Colonic mucosa (tissue), 4 donors: Measurements from ENCODE around the gene KCTD6. TPM values are rescaled to one million over a fixed set of nuclear protein-coding genes. Genes with fewer than 3 reads are reported as not detected.

Source experiments
- DNase-seq: peaks from one replicate; pipeline ENCODE4 v3.0.0-alpha.2; 2020
- H3K27ac ChIP-seq: fragments of 200-600 bp; one replicate; pipeline ENCODE4 v1.8.0; 2021
- H3K27me3 ChIP-seq: fragments of 200-600 bp; one replicate; pipeline ENCODE4 v1.8.0; 2021
- H3K36me3 ChIP-seq: fragments of 200-600 bp; one replicate; pipeline ENCODE4 v1.8.0; 2021
- H3K4me1 ChIP-seq: fragments of 200-600 bp; one replicate; pipeline ENCODE4 v1.8.0; 2021; ENCODE audit warnings: mild to moderate bottlenecking
- H3K4me3 ChIP-seq: fragments of 200-600 bp; one replicate; pipeline ENCODE4 v1.8.0; 2021
- H3K9ac ChIP-seq, 2 donors: one replicate each; pipeline ENCODE4 v1.7.0; 2013; ENCODE audit warnings: control low read depth in 2 of 2, low read depth in 2 of 2, low read length in 2 of 2
- H3K9me3 ChIP-seq: fragments of 200-600 bp; one replicate; pipeline ENCODE4 v1.8.0; 2021
- CTCF ChIP-seq: fragments of 200-600 bp; IDR thresholded peaks from one replicate; pipeline ENCODE4 v1.8.0; 2022; ENCODE audit warnings: antibody characterized with exemption, mild to moderate bottlenecking
- intact Hi-C: fragments of 100-400 bp; cut with DNase I; formaldehyde crosslinking; loops from one replicate; pipeline ENCODE4 v1.14.1; 2022
- total RNA-seq, 2 donors: library from RNA; stranded (reverse); fragmentation: NEBNext Ultra II Directional in 1 of 2; extraction: Animal tissue kit (Norgen Biotek cat#: 25700) in 1 of 2; gene quantifications; one replicate each; pipeline ENCODE4 v1.2.1, GENCODE V29; 2021
- donor health status: healthy.
- donor health status: DM: no; HTN: no; CAD: no.
- donor health status: DM: no; HTN: no; CAD: no.

The KCTD6 gene
- total RNA-seq, 2 donors from 2014 or later: 8.1 to 10.2 TPM

- Histone ChIP-seq H3K27me3 (no peaks in the 10 kb centered on the region), H3K27ac (no peak overlapping the region), H3K9ac (no peak overlapping the region), H3K4me1 (no peaks in the 10 kb centered on the region), H3K4me3 (no peak overlapping the region), H3K36me3 (no peaks in the 10 kb centered on the region), H3K9me3 (no peaks in the 10 kb centered on the region)
- TF ChIP-seq CTCF: no peak
- no peak for DNase-seq
- intact Hi-C loops: no loop called here
Observed at GRCh38 chr3:58508437-58508836, 16.5 kb downstream of the KCTD6 start.

- no peaks in the 10 kb centered on the region for H3K4me1 ChIP-seq
- no peak overlapping the region for H3K4me3 ChIP-seq
- H3K9ac ChIP-seq: no peak overlapping the region
- no peak overlapping the region for H3K27ac ChIP-seq
- no peak for DNase-seq
- no peaks in the 10 kb centered on the region for H3K9me3 ChIP-seq
- intact Hi-C loops: no loop called here
- H3K27me3 ChIP-seq: no peaks in the 10 kb centered on the region
- no peak for TF ChIP-seq CTCF
- no peaks in the 10 kb centered on the region for H3K36me3 ChIP-seq
Observed at GRCh38 chr3:58514405-58514804, 22.5 kb downstream of the KCTD6 start.

GRCh38 chr3:58518291-58518789 lies 26.4 kb downstream of the KCTD6 start:
- H3K9me3 ChIP-seq: no peaks in the 10 kb centered on the region
- intact Hi-C loops: no loop called here
- no peak for DNase-seq
- H3K36me3 ChIP-seq: no peaks in the 10 kb centered on the region
- H3K27ac ChIP-seq: no peak overlapping the region
- no peak overlapping the region for H3K9ac ChIP-seq
- no peaks in the 10 kb centered on the region for H3K27me3 ChIP-seq
- no peaks in the 10 kb centered on the region for H3K4me1 ChIP-seq
- no peak overlapping the region for H3K4me3 ChIP-seq
- TF ChIP-seq CTCF: no peak

- H3K27me3 ChIP-seq: no peaks in the 10 kb centered on the region
- intact Hi-C loops: no loop called here
- no peaks in the 10 kb centered on the region for H3K36me3 ChIP-seq
- no peak overlapping the region for H3K27ac ChIP-seq
- no peak for TF ChIP-seq CTCF
- no peaks in the 10 kb centered on the region for H3K4me1 ChIP-seq
- H3K9me3 ChIP-seq: no peaks in the 10 kb centered on the region
- H3K4me3 ChIP-seq: no peak overlapping the region
- DNase-seq: no peak
- H3K9ac ChIP-seq: no peak overlapping the region
Observed at GRCh38 chr3:58519668-58520402, 27.9 kb downstream of the KCTD6 start.

- no peak overlapping the region for H3K9ac ChIP-seq
Observed at GRCh38 chr3:58520403-58521335, 28.8 kb downstream of the KCTD6 start.

More at GRCh38 chr3:58520403-58521335, 28.8 kb downstream of the KCTD6 start:
- H3K27me3 ChIP-seq: no peaks in the 10 kb centered on the region
- H3K27ac ChIP-seq: no peak overlapping the region
- no peak overlapping the region for H3K4me3 ChIP-seq
- no peaks in the 10 kb centered on the region for H3K36me3 ChIP-seq
- intact Hi-C loops: no loop called here
- H3K4me1 ChIP-seq: no peaks in the 10 kb centered on the region
- no peak for TF ChIP-seq CTCF
- H3K9me3 ChIP-seq: no peaks in the 10 kb centered on the region
- DNase-seq: no peak
